Measurements from ENCODE around the gene AKAP13.
"Not testable (repeated sequence)": the region's sequence is repeated elsewhere in the genome, so short reads cannot be mapped to it uniquely, and the experiment has no call there.

AKAP13 gene

GRCh38 chr15:85346462-85347084, 33.8 kb upstream of the AKAP13 start:
- H3K4me3 ChIP-seq, H3K27ac ChIP-seq: not testable (repeated sequence)

GRCh38 chr15:85347264-85348047, 32.9 kb upstream of the AKAP13 start:
- H3K27ac ChIP-seq, H3K4me3 ChIP-seq: not testable (repeated sequence)

- not testable (repeated sequence) for H3K4me3 ChIP-seq, H3K27ac ChIP-seq
Measured at GRCh38 chr15:85348048-85348766, 32.2 kb upstream of the AKAP13 start.

- H3K27ac ChIP-seq, H3K4me3 ChIP-seq: not testable (repeated sequence)
Measured at GRCh38 chr15:85349062-85349461, 31.3 kb upstream of the AKAP13 start.

- no peak overlapping the region for H3K4me3 ChIP-seq
- H3K27ac ChIP-seq: no peak overlapping the region
Measured at GRCh38 chr15:85350395-85350794, 30.0 kb upstream of the AKAP13 start.

GRCh38 chr15:85351501-85351900, 28.9 kb upstream of the AKAP13 start:
- not testable (repeated sequence) for H3K27ac ChIP-seq, H3K4me3 ChIP-seq

- no peak overlapping the region for H3K4me3 ChIP-seq
- H3K27ac ChIP-seq: no peak overlapping the region
Measured at GRCh38 chr15:85351965-85352364, 28.4 kb upstream of the AKAP13 start.

GRCh38 chr15:85353516-85353915, 26.9 kb upstream of the AKAP13 start:
- no peak overlapping the region for H3K27ac ChIP-seq
- H3K4me3 ChIP-seq: no peak overlapping the region

- Histone ChIP-seq H3K27ac (no peak overlapping the region), H3K4me3 (no peak overlapping the region)
Measured at GRCh38 chr15:85354461-85354860, 25.9 kb upstream of the AKAP13 start.

- H3K4me3 ChIP-seq: no peak overlapping the region
- H3K27ac ChIP-seq: no peak overlapping the region
Measured at GRCh38 chr15:85354948-85355347, 25.5 kb upstream of the AKAP13 start.

- H3K4me3 ChIP-seq: no peak overlapping the region
- H3K27ac ChIP-seq: peak overlapping the region in 1 of 21 experiments; percentile 14
Measured at GRCh38 chr15:85356276-85356675, 24.1 kb upstream of the AKAP13 start.

- no peak overlapping the region for H3K27ac ChIP-seq
- H3K4me3 ChIP-seq: no peak overlapping the region
Measured at GRCh38 chr15:85361323-85361722, 19.1 kb upstream of the AKAP13 start.

GRCh38 chr15:85362436-85363081, 17.8 kb upstream of the AKAP13 start:
- Histone ChIP-seq H3K27ac (no peak overlapping the region), H3K4me3 (no peak overlapping the region)

- Histone ChIP-seq H3K4me3 (no peak overlapping the region), H3K27ac (no peak overlapping the region)
Measured at GRCh38 chr15:85365980-85366379, 14.4 kb upstream of the AKAP13 start.

GRCh38 chr15:85367741-85368140, 12.7 kb upstream of the AKAP13 start:
- no peak overlapping the region for H3K27ac ChIP-seq
- H3K4me3 ChIP-seq: no peak overlapping the region

GRCh38 chr15:85374831-85375230, 5.6 kb upstream of the AKAP13 start:
- Histone ChIP-seq H3K27ac (no peak overlapping the region), H3K4me3 (no peak overlapping the region)

- Histone ChIP-seq H3K4me3 (no peak overlapping the region), H3K27ac (no peak overlapping the region)
Measured at GRCh38 chr15:85377269-85377668, 3.1 kb upstream of the AKAP13 start.

GRCh38 chr15:85377986-85378385, 2.4 kb upstream of the AKAP13 start:
- Histone ChIP-seq H3K27ac (no peak overlapping the region), H3K4me3 (no peak overlapping the region)

GRCh38 chr15:85379403-85380131, 836 bp upstream of the AKAP13 start:
- Histone ChIP-seq H3K4me3 (peak overlapping the region; percentile 58 to 98 (median 92)), H3K27ac (peak overlapping the region in 20 of 21 experiments; percentile 5 to 97 (median 91))

Measured in skin epidermis (tissue), 12 donors.